HEK293 (cell line): ENCODE data around the gene ZNF473.

Experiments used
- CTCF ChIA-PET: fragments of 350-600 bp; formaldehyde crosslinking; extraction: SDS; loops from one replicate; lab custom pipeline; 2021; ENCODE audit warnings: antibody characterized with exemption; lab: Yijun Ruan, JAX
- POLR2A ChIA-PET: fragments of 300-600 bp; formaldehyde crosslinking; extraction: SDS; loops from one replicate; lab custom pipeline; 2020; ENCODE audit warnings: antibody characterized with exemption, inconsistent platforms; lab: Yijun Ruan, JAX
- H3K27ac ChIP-seq: fragments of 200-500 bp; sonication (Bioruptor generic); 2 replicates; pipeline ENCODE4 v1.5.1; 2014; ENCODE audit warnings: low read depth, low read length, control low read depth, inconsistent platforms; ENCODE audit errors: extremely low read depth
- H3K36me3 ChIP-seq, 2 experiments: fragments of 200-500 bp in 1 of 2; sonication (Bioruptor generic) in 1 of 2; 1 replicate in 1 of 2; 2 replicates in 1 of 2; pipeline ENCODE4 v1.5.1; 2014 to 2017; ENCODE audit warnings: inconsistent platforms in 2 of 2, low read length in 2 of 2; ENCODE audit not compliant: control insufficient read depth in 2 of 2, insufficient read depth in 1 of 2
- H3K4me1 ChIP-seq: fragments of 200-500 bp; sonication (Bioruptor generic); 2 replicates; pipeline ENCODE4 v1.5.1; 2014; ENCODE audit warnings: mild to moderate bottlenecking, low read length, inconsistent platforms; ENCODE audit not compliant: control insufficient read depth, insufficient read depth
- H3K4me3 ChIP-seq: 2 replicates; pipeline ENCODE4 v1.5.1; 2011; ENCODE audit warnings: low read depth, mild to moderate bottlenecking, control low read depth, low read length, moderate library complexity
- H3K9me3 ChIP-seq: fragments of 200-500 bp; sonication (Bioruptor generic); 2 replicates; pipeline ENCODE4 v1.5.1; 2014; ENCODE audit warnings: low read depth, low read length, inconsistent platforms; ENCODE audit not compliant: control insufficient read depth, insufficient read depth
- GLI4 ChIP-seq: fragments of 450-650 bp; formaldehyde crosslinking; IDR thresholded peaks from 2 replicates; pipeline ENCODE4 v1.5.1; 2016; ENCODE audit warnings: missing biosample characterization, missing genetic modification characterization
- MEIS1 ChIP-seq: sonication (generic); formaldehyde crosslinking; IDR thresholded peaks from 2 replicates; pipeline ENCODE4 v1.8.1; 2022; ENCODE audit warnings: missing genetic modification reagents, mild to moderate bottlenecking, borderline replicate concordance
- PRDM1 ChIP-seq: fragments of 450-650 bp; formaldehyde crosslinking; IDR thresholded peaks from 2 replicates; pipeline ENCODE4; 2016; ENCODE audit warnings: missing biosample characterization, missing genetic modification characterization
- REPIN1 ChIP-seq: fragments of 450-650 bp; formaldehyde crosslinking; IDR thresholded peaks from 2 replicates; pipeline ENCODE4 v1.5.1; 2017; ENCODE audit warnings: missing biosample characterization, missing genetic modification characterization, low read depth
- SETDB1 ChIP-seq: IDR thresholded peaks from one replicate; pipeline ENCODE4 v1.6.1; 2017; ENCODE audit warnings: mild to moderate bottlenecking, low read length, moderate library complexity, mixed read lengths; ENCODE audit not compliant: insufficient read length
- TRIM28 ChIP-seq: IDR thresholded peaks from 2 replicates; pipeline ENCODE4 v1.6.1; 2011; ENCODE audit warnings: low read length, control low read depth, borderline replicate concordance
- ZBTB48 ChIP-seq: fragments of 450-650 bp; formaldehyde crosslinking; IDR thresholded peaks from 2 replicates; pipeline ENCODE4 v1.5.1; 2016; ENCODE audit warnings: missing biosample characterization, missing genetic modification characterization
- ZIC2 ChIP-seq: fragments of 450-650 bp; formaldehyde crosslinking; IDR thresholded peaks from 2 replicates; pipeline ENCODE4 v1.5.1; 2016; ENCODE audit warnings: missing biosample characterization, missing genetic modification characterization
- ZNF211 ChIP-seq: fragments of 450-650 bp; formaldehyde crosslinking; IDR thresholded peaks from 2 replicates; pipeline ENCODE4 v1.5.1; 2016; ENCODE audit warnings: low read depth, missing biosample characterization, missing genetic modification characterization
- ZNF23 ChIP-seq: fragments of 450-650 bp; formaldehyde crosslinking; IDR thresholded peaks from 2 replicates; pipeline ENCODE4 v1.5.1; 2016; ENCODE audit warnings: missing biosample characterization, missing genetic modification characterization, borderline replicate concordance
- ZNF266 ChIP-seq: fragments of 450-650 bp; formaldehyde crosslinking; IDR thresholded peaks from 2 replicates; pipeline ENCODE4 v1.5.1; 2016; ENCODE audit warnings: missing biosample characterization, missing genetic modification characterization, low read depth
- ZNF280D ChIP-seq: fragments of 450-650 bp; formaldehyde crosslinking; IDR thresholded peaks from 2 replicates; pipeline ENCODE4 v1.5.1; 2016; ENCODE audit warnings: missing biosample characterization, missing genetic modification characterization
- ZNF354C ChIP-seq: fragments of 450-650 bp; formaldehyde crosslinking; IDR thresholded peaks from 2 replicates; pipeline ENCODE4 v1.5.1; 2016; ENCODE audit warnings: missing biosample characterization, missing genetic modification characterization, low read depth, borderline replicate concordance
- ZNF514 ChIP-seq: fragments of 450-650 bp; formaldehyde crosslinking; IDR thresholded peaks from 2 replicates; pipeline ENCODE4 v1.5.1; 2016; ENCODE audit warnings: missing biosample characterization, missing genetic modification characterization
- ZNF558 ChIP-seq: fragments of 450-650 bp; formaldehyde crosslinking; IDR thresholded peaks from 2 replicates; pipeline ENCODE4 v1.5.1; 2016; ENCODE audit warnings: missing biosample characterization, missing genetic modification characterization
- ZNF580 ChIP-seq: fragments of 450-650 bp; formaldehyde crosslinking; IDR thresholded peaks from 2 replicates; pipeline ENCODE4 v1.5.1; 2016; ENCODE audit warnings: missing biosample characterization, missing genetic modification characterization
- ZNF600 ChIP-seq: fragments of 450-650 bp; formaldehyde crosslinking; IDR thresholded peaks from 2 replicates; pipeline ENCODE4 v1.5.1; 2016; ENCODE audit warnings: missing biosample characterization, missing genetic modification characterization
- ZNF610 ChIP-seq: fragments of 450-650 bp; formaldehyde crosslinking; IDR thresholded peaks from 2 replicates; pipeline ENCODE4 v1.5.1; 2016; ENCODE audit warnings: missing biosample characterization, missing genetic modification characterization, borderline replicate concordance
- ZNF830 ChIP-seq: fragments of 450-650 bp; IDR thresholded peaks from 2 replicates; pipeline ENCODE4 v1.5.0; 2018; ENCODE audit warnings: missing biosample characterization, missing genetic modification characterization, low read depth, mild to moderate bottlenecking, moderate library complexity
- TF ChIP-seq, protein P1 (sequence below): fragments of 450-650 bp; formaldehyde crosslinking; IDR thresholded peaks from 2 replicates; pipeline ENCODE4 v1.5.1; 2016; ENCODE audit warnings: missing biosample characterization, missing genetic modification characterization
- TF ChIP-seq, protein P2 (sequence below): fragments of 450-650 bp; formaldehyde crosslinking; IDR thresholded peaks from 2 replicates; pipeline ENCODE4 v1.5.1; 2016; ENCODE audit warnings: missing biosample characterization, missing genetic modification characterization
- TF ChIP-seq, protein P3 (sequence below): fragments of 450-650 bp; formaldehyde crosslinking; IDR thresholded peaks from 2 replicates; pipeline ENCODE4 v1.5.1; 2016; ENCODE audit warnings: missing biosample characterization, missing genetic modification characterization

Gene ZNF473

GRCh38 chr19:50058425-50058824, 32.6 kb downstream of the ZNF473 start:
- Histone ChIP-seq H3K4me1 (no peaks in the 10 kb centered on the region), H3K9me3 (no peaks in the 10 kb centered on the region), H3K27ac (no peak overlapping the region), H3K36me3 (no peaks in the 10 kb centered on the region), H3K4me3 (no peak overlapping the region)
- TF ChIP-seq ZNF354C (no peak), ZNF514 (tag by site-specific recombination) (no peak), TRIM28 (no peak), ZNF266 (tag by site-specific recombination) (no peak), ZNF23 (tag by site-specific recombination) (no peak), ZNF610 (tag by site-specific recombination) (no peak), ZNF830 (tag by site-specific recombination) (no peak), ZIC2 (tag by site-specific recombination) (no peak), GLI4 (no peak)
- TF ChIP-seq, protein P1, sequence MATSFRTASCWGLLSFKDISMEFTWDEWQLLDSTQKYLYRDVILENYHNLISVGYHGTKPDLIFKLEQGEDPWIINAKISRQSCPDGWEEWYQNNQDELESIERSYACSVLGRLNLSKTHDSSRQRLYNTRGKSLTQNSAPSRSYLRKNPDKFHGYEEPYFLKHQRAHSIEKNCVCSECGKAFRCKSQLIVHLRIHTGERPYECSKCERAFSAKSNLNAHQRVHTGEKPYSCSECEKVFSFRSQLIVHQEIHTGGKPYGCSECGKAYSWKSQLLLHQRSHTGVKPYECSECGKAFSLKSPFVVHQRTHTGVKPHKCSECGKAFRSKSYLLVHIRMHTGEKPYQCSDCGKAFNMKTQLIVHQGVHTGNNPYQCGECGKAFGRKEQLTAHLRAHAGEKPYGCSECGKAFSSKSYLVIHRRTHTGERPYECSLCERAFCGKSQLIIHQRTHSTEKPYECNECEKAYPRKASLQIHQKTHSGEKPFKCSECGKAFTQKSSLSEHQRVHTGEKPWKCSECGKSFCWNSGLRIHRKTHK (tag by site-specific recombination) = no peak
- ChIA-PET POLR2A (no interaction called here), CTCF (interaction anchor here (2.5 kb wide), 1 partner anchor 11 kb away, joined by 11 read pairs; no protein-coding TSS in a partner anchor)

GRCh38 chr19:50059045-50059444, 33.2 kb downstream of the ZNF473 start:
- TF ChIP-seq PRDM1 (no peak), ZNF600 (tag by site-specific recombination) (no peak), ZNF266 (tag by site-specific recombination) (no peak), TRIM28 (peak; percentile 50; the same call in 1 of the 2 replicates), MEIS1 (CRISPR knock-in tag) (no peak), REPIN1 (tag by site-specific recombination) (no peak), ZNF280D (tag by site-specific recombination) (peak; percentile 75; the same call in 1 of the 2 replicates), SETDB1 (peak; percentile 98), ZNF211 (tag by site-specific recombination) (no peak), ZNF558 (tag by site-specific recombination) (no peak), ZNF580 (tag by site-specific recombination) (no peak), ZBTB48 (tag by site-specific recombination) (no peak)
- TF ChIP-seq, protein P2, sequence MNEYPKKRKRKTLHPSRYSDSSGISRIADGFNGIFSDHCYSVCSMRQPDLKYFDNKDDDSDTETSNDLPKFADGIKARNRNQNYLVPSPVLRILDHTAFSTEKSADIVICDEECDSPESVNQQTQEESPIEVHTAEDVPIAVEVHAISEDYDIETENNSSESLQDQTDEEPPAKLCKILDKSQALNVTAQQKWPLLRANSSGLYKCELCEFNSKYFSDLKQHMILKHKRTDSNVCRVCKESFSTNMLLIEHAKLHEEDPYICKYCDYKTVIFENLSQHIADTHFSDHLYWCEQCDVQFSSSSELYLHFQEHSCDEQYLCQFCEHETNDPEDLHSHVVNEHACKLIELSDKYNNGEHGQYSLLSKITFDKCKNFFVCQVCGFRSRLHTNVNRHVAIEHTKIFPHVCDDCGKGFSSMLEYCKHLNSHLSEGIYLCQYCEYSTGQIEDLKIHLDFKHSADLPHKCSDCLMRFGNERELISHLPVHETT (tag by site-specific recombination) = no peak
- TF ChIP-seq, protein P3, sequence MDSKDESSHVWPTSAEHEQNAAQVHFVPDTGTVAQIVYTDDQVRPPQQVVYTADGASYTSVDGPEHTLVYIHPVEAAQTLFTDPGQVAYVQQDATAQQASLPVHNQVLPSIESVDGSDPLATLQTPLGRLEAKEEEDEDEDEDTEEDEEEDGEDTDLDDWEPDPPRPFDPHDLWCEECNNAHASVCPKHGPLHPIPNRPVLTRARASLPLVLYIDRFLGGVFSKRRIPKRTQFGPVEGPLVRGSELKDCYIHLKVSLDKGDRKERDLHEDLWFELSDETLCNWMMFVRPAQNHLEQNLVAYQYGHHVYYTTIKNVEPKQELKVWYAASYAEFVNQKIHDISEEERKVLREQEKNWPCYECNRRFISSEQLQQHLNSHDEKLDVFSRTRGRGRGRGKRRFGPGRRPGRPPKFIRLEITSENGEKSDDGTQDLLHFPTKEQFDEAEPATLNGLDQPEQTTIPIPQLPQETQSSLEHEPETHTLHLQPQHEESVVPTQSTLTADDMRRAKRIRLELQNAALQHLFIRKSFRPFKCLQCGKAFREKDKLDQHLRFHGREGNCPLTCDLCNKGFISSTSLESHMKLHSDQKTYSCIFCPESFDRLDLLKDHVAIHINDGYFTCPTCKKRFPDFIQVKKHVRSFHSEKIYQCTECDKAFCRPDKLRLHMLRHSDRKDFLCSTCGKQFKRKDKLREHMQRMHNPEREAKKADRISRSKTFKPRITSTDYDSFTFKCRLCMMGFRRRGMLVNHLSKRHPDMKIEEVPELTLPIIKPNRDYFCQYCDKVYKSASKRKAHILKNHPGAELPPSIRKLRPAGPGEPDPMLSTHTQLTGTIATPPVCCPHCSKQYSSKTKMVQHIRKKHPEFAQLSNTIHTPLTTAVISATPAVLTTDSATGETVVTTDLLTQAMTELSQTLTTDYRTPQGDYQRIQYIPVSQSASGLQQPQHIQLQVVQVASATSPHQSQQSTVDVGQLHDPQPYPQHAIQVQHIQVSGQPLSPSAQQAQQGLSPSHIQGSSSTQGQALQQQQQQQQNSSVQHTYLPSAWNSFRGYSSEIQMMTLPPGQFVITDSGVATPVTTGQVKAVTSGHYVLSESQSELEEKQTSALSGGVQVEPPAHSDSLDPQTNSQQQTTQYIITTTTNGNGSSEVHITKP = no peak
- ChIA-PET CTCF (interaction anchor here (2.5 kb wide), 1 partner anchor 12 kb away, joined by 11 read pairs; no protein-coding TSS in a partner anchor), POLR2A (no interaction called here)
- no peak overlapping the region for H3K27ac ChIP-seq
- no peaks in the 10 kb centered on the region for H3K9me3 ChIP-seq
- H3K4me1 ChIP-seq = no peaks in the 10 kb centered on the region
- H3K4me3 ChIP-seq = no peak overlapping the region
- no peaks in the 10 kb centered on the region for H3K36me3 ChIP-seq
